OCI-LY1 (cell line): Measurements from ENCODE around the gene BCL2A1.

Experiments
- EZH2 ChIP-seq: fragments of 200-600 bp; sonication (generic), shearing (Covaris generic); IDR thresholded peaks from 2 replicates; pipeline ENCODE4 v1.8.0; 2017; ENCODE audit warnings: borderline replicate concordance, mixed run types, mild to moderate bottlenecking, antibody characterized with exemption, low read length, moderate library complexity, mixed read lengths
- TF ChIP-seq, protein P1 (sequence below): fragments of 200-600 bp; sonication (generic), shearing (Covaris generic); IDR thresholded peaks from 2 replicates; pipeline ENCODE4 v1.5.1; 2017; ENCODE audit warnings: mild to moderate bottlenecking, antibody characterized with exemption, low read length, moderate library complexity, mixed read lengths

DNA sequence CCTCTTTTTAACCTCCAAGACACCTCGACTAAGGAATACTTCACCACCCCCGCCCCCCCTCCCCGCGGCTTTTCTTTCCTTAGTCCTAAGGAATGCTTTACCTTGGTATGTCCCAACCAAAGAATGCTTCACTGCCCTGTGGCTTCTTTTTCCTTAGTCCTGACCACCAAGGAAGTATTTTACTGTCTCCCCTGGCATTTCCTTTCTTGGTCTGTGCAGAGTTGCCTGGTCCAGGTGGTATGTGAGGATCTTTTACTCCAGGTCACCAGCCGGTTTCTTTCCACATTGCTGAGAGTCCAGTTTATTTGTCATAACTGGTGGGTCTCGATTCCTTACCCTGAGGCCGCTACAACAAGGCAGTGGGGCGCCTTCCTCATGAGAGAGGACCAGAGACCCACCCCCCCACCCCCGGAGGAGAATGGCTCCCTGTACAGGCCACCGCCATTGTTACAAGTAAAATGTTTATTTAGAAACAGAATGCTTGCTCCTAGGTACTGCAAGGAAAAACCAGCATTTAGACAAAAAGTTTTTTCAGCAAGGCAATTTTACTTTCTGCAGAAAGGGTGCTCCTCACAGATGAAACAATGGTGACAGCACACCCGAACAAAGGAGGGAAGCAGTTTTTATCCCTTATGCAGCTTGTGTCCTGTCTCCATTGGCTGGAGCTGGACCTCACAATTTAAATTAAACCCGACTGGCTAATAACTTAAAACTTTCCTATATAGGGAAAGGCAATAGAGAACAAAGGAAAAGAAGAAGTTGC lies 51.1 kb downstream of the BCL2A1 start:
- TF ChIP-seq EZH2 = no peak
- TF ChIP-seq, protein P1, sequence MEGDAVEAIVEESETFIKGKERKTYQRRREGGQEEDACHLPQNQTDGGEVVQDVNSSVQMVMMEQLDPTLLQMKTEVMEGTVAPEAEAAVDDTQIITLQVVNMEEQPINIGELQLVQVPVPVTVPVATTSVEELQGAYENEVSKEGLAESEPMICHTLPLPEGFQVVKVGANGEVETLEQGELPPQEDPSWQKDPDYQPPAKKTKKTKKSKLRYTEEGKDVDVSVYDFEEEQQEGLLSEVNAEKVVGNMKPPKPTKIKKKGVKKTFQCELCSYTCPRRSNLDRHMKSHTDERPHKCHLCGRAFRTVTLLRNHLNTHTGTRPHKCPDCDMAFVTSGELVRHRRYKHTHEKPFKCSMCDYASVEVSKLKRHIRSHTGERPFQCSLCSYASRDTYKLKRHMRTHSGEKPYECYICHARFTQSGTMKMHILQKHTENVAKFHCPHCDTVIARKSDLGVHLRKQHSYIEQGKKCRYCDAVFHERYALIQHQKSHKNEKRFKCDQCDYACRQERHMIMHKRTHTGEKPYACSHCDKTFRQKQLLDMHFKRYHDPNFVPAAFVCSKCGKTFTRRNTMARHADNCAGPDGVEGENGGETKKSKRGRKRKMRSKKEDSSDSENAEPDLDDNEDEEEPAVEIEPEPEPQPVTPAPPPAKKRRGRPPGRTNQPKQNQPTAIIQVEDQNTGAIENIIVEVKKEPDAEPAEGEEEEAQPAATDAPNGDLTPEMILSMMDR = no peak
